SK-N-SH treated with all-trans-retinoic acid at 6 μM for 48 hours (cell line): Measurements from ENCODE around the gene WNT7A.

Experiments
- ARNTL ChIP-seq: fragments of 450-650 bp; formaldehyde crosslinking; IDR thresholded peaks from 2 replicates; pipeline ENCODE4 v1.5.0; 2020; ENCODE audit warnings: low read depth, mild to moderate bottlenecking, moderate library complexity, borderline replicate concordance
- PPARA ChIP-seq: fragments of 250-450 bp; sonication (Bioruptor Pico); IDR thresholded peaks from 2 replicates; pipeline ENCODE4 v1.5.0; 2020; ENCODE audit warnings: mild to moderate bottlenecking, borderline replicate concordance
- RARB ChIP-seq: fragments of 250-450 bp; sonication (Bioruptor Pico); IDR thresholded peaks from 2 replicates; pipeline ENCODE4 v1.8.0; 2021; ENCODE audit warnings: mild to moderate bottlenecking, moderate library complexity
- ZC3H10 ChIP-seq: fragments of 250-450 bp; sonication (Bioruptor Pico); IDR thresholded peaks from 2 replicates; pipeline ENCODE4 v1.5.1; 2021; ENCODE audit warnings: mild to moderate bottlenecking, moderate library complexity
- ZFP3 ChIP-seq: fragments of 250-450 bp; sonication (Bioruptor Pico); IDR thresholded peaks from 2 replicates; pipeline ENCODE4 v1.5.0; 2020; ENCODE audit warnings: mild to moderate bottlenecking, moderate library complexity
- ZFP30 ChIP-seq: fragments of 450-650 bp; formaldehyde crosslinking; IDR thresholded peaks from 2 replicates; pipeline ENCODE4 v1.5.0; 2022; ENCODE audit warnings: mild to moderate bottlenecking, moderate library complexity
- TF ChIP-seq, protein P1 (sequence below): fragments of 250-450 bp; sonication (Bioruptor Pico); IDR thresholded peaks from 2 replicates; pipeline ENCODE4 v1.8.0; 2020; ENCODE audit warnings: mild to moderate bottlenecking, moderate library complexity, borderline replicate concordance
- TF ChIP-seq, protein P2 (sequence below): fragments of 250-450 bp; sonication (Bioruptor Pico); IDR thresholded peaks from 2 replicates; pipeline ENCODE4 v1.5.0; 2020; ENCODE audit warnings: mild to moderate bottlenecking, moderate library complexity
- TF ChIP-seq, protein P3 (sequence below): fragments of 250-450 bp; sonication (Bioruptor Pico); IDR thresholded peaks from 2 replicates; pipeline ENCODE4 v1.5.1; 2020; ENCODE audit warnings: low read depth, mild to moderate bottlenecking, moderate library complexity

DNA sequence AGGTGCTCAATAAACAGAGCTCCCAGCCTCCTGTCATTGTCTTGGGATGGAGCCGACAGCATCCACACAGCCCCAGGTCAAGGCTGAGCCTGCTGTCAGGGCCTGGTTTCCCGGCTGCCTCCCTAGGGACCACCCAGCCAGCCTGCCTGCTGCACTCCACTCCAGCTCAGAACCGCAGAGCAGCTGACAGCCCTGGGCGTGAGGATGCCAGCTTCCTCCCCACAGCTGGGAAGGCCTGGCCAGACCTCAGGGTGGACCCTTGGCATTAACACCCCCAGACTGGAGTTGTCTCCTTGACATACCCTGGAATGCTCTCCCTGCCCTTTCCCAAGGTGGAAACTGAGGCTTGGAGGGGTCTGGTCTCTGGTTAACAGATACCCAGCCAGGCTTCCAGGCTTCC, 112.0 kb downstream of the WNT7A start:
- TF ChIP-seq, protein P1, sequence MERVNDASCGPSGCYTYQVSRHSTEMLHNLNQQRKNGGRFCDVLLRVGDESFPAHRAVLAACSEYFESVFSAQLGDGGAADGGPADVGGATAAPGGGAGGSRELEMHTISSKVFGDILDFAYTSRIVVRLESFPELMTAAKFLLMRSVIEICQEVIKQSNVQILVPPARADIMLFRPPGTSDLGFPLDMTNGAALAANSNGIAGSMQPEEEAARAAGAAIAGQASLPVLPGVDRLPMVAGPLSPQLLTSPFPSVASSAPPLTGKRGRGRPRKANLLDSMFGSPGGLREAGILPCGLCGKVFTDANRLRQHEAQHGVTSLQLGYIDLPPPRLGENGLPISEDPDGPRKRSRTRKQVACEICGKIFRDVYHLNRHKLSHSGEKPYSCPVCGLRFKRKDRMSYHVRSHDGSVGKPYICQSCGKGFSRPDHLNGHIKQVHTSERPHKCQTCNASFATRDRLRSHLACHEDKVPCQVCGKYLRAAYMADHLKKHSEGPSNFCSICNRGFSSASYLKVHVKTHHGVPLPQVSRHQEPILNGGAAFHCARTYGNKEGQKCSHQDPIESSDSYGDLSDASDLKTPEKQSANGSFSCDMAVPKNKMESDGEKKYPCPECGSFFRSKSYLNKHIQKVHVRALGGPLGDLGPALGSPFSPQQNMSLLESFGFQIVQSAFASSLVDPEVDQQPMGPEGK (CRISPR knock-in tag): no peak
- TF ChIP-seq ZFP30 (CRISPR knock-in tag): no peak
- TF ChIP-seq ZFP3 (CRISPR knock-in tag): no peak
- TF ChIP-seq, protein P2, sequence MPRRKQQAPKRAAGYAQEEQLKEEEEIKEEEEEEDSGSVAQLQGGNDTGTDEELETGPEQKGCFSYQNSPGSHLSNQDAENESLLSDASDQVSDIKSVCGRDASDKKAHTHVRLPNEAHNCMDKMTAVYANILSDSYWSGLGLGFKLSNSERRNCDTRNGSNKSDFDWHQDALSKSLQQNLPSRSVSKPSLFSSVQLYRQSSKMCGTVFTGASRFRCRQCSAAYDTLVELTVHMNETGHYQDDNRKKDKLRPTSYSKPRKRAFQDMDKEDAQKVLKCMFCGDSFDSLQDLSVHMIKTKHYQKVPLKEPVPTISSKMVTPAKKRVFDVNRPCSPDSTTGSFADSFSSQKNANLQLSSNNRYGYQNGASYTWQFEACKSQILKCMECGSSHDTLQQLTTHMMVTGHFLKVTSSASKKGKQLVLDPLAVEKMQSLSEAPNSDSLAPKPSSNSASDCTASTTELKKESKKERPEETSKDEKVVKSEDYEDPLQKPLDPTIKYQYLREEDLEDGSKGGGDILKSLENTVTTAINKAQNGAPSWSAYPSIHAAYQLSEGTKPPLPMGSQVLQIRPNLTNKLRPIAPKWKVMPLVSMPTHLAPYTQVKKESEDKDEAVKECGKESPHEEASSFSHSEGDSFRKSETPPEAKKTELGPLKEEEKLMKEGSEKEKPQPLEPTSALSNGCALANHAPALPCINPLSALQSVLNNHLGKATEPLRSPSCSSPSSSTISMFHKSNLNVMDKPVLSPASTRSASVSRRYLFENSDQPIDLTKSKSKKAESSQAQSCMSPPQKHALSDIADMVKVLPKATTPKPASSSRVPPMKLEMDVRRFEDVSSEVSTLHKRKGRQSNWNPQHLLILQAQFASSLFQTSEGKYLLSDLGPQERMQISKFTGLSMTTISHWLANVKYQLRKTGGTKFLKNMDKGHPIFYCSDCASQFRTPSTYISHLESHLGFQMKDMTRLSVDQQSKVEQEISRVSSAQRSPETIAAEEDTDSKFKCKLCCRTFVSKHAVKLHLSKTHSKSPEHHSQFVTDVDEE (CRISPR knock-in tag): no peak
- no peak for TF ChIP-seq ARNTL
- TF ChIP-seq, protein P3, sequence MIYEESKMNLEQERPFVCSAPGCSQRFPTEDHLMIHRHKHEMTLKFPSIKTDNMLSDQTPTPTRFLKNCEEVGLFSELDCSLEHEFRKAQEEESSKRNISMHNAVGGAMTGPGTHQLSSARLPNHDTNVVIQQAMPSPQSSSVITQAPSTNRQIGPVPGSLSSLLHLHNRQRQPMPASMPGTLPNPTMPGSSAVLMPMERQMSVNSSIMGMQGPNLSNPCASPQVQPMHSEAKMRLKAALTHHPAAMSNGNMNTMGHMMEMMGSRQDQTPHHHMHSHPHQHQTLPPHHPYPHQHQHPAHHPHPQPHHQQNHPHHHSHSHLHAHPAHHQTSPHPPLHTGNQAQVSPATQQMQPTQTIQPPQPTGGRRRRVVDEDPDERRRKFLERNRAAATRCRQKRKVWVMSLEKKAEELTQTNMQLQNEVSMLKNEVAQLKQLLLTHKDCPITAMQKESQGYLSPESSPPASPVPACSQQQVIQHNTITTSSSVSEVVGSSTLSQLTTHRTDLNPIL: no peak
- TF ChIP-seq PPARA (CRISPR knock-in tag): no peak
- TF ChIP-seq RARB (CRISPR knock-in tag): no peak
- no peak for TF ChIP-seq ZC3H10 (CRISPR knock-in tag)
